DMS153 treated with DMSO at 0.1 percent for 48 hours (cell line): ENCODE results near the gene SORCS1.

Source experiments
- DNase-seq: peaks from one replicate; lab custom pipeline; 2025; ENCODE audit not compliant: unreplicated experiment; lab: John Stamatoyannopoulos, UW

The SORCS1 gene

DNA sequence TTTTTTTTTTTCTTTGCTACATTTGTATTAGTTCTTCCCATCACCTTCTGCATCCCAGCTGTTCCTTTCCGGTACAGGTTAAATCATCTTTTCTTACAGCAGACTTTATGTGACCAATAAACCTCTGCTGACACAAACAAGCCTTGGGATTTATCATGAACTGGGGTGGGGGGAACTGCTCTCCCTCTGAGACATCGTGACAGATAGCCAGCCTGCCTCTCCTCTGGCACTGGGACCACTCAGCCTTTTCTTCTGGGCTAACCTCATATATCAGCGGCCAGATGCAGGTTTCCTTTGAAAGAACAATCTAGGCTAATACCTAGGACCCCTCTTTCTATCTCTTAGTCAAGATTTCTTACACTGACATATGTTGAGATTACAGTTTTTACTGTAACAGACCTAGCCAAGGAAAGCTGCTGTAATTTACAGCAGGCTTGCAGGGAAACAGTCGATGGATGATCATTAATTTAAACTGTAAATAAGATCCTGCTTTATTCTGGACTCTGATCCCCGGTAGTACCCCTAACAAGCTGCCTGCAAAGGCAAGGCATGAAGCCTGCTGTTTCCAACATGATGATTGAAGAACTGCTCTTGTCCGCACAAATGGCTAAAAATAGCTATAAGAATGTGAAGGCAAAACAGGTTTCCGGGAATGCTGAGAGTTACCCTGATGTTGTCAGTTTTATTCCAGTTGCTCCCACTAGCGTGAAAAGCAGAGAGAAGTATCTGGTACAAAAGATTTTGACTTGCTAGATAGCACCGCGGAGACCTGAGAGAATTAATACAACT lies 338.7 kb downstream of the SORCS1 start:
- DNase-seq, result no peak

DNA sequence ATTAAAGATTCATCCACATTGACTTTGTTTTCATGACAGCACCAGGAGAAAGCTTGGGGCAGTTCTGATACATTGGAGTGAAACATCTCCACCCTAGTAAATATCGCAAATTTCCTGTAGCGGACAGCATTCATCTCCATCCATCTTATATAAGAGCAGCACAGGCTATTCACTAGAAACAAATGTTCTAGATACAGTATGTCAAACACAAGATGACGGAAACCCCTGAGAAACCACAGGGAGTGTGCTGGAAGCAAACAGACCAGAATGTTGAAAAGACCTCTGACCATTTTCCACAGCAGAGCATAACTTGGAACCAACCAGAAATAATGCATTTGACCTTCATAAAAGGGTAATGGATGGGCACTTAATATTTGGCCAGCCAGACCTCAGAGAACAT lies 343.9 kb downstream of the SORCS1 start:
- no peak for DNase-seq

DNA sequence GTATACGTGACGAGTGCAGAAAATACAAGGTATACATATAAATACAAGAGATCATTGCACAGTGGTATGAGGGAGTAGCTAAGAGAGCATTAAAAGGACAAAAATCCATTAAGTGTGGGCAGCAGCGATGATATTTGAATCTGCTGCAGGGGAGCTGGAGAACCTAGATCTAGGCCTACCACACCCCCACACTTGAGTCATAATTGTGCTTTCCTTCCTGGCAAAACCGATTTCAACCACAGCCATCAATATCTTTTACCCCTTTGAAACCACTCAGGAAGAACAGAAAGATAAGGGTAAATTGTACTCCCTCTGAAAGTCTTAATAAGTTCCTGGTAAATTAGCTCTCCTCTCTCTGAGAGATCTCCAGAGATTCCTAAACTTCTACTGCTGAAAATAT lies 345.0 kb downstream of the SORCS1 start:
- DNase-seq, result no peak

DNA sequence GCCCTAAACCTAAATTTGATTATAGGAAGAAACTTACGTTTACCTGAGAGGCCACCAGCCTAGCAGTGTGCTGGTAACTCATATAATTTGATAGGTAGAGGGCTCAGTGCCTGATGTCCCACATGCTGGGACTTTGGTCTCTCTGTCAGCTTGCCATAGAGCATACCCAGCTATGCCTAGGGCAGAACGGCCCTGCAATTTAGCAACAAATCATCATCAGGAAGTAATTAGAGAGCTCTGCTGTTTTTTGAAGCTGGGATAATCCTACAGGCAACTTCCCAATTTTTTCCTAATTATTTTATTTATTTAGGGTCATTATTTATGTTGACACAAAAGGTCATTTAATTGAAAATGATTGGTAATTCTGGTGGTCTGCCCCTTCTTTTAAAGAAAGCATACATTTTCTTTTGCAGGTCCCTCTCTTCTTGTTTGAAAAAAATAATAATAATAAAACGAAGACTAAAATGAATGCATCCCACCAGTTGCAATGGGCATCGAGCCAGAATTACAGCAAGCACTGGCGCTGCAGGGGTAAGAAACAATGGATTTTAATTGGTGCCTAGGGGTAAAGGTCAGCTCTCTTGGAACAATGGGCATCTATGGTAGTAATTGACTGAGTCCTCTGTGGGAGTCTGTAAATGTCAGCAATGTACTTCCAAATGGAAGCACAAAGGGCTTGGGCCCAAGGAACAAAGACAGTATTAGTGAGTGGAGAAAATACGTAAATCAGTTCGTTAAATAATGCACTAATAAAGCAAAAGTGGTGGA lies 348.0 kb downstream of the SORCS1 start:
- no peak for DNase-seq

DNA sequence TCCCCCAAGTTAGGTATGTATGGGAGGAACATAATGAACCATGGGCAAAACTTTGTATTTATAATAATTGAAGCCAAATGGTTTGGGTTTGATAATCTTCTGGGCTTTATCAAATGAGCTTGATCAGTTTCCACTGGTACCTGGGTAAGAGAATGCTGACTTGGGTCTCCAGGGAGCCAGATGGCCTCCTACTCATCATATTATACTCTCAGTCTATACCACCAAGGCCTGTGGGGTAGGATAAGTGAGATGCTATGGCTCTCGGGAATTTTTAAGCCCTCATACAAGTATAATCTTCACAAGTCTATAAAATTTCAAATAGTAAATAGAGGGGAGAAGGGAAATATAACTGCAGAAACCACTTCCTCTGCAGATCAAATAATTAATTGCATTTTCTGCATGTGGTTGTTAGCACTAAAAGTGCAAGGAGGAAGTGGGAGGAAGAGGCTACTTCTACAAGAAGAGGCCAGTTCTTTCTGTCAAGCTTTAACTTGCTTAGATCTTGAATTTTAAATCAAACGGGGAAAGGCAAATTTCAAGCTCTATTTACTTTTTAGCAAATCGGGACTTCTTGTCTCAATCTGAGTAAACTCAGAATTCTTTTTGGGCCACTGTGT lies 349.0 kb downstream of the SORCS1 start:
- no peak for DNase-seq

DNA sequence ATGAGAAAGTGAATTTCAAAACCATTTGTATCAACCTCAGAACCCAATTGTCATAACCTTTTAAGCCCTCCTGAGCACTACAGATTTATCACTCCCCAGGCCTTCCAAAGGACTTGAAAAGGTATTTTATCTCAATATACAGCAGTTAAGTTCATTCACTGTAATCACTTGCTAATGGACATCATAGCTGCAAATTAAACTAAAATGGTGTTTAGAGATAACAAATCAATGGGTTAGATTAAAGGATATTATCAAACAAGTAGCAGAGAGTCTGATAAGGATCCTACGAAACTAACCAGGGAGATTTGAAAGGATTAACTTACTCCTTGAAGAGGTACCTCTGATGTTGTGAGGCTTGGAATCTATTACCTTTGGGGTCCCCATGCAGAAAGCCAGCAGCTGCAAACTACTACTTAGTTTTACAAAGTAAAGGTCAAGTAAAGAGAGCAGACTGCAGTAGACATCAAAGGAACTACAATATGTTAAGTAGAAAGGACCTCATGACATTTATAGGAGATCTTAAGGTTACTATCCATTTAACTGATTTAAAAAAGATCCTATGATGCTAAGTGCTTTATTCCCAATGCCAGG lies 359.4 kb downstream of the SORCS1 start:
- no peak for DNase-seq

DNA sequence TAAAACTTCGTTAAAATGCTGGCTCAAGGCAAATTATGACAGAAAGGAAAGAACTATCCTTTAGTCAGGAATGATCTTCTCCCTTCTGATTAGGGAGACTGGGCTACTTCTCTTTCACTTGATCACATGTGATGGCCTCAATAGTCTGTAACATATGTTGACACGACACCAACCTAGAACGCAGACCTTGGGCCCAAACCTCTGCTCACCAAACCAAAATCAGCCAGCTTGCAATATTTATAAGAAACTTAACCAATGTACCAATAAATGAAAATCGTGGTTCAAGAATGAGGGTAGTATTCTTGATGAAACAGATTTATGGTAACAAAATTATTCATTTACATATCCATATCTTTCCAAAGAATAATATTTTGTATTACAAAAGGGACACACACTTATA lies 361.6 kb downstream of the SORCS1 start:
- DNase-seq, result no peak

DNA sequence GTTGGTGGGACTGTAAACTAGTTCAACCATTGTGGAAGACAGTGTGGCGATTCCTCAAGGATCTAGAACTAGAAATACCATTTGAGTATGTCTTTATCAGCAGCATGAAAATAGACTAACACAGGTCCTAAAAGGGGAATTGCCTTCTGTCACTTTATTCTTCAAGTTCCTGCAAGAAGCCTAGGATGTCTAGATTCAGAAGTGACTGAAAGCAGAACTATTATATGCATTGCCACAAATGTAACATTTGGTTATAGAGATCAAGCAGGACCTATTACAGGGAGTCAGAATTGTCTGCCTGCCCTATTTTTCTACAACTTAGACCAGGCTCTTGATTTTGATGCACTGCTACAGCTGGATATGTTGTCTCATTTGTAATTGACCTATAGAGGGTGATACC lies 364.7 kb downstream of the SORCS1 start:
- no peak for DNase-seq

DNA sequence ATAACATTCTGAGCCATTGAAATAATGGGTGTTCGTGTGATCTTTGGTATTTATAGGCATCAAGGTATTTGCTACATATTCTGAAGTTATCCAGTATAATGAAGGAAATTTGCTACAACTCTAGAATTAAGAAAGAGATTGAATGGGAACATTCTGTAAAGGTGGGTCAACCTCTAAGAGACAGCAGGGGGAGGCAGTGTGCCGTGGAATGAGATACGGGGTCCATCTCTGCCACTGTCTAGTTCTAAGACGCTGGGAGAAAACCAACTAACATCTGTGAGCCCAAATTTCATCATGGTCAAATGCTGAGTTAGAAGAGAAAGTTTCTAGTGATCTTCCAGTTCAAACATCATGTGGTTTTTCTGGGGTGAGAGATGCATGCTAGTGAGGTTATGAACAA lies 368.9 kb downstream of the SORCS1 start:
- no peak for DNase-seq

DNA sequence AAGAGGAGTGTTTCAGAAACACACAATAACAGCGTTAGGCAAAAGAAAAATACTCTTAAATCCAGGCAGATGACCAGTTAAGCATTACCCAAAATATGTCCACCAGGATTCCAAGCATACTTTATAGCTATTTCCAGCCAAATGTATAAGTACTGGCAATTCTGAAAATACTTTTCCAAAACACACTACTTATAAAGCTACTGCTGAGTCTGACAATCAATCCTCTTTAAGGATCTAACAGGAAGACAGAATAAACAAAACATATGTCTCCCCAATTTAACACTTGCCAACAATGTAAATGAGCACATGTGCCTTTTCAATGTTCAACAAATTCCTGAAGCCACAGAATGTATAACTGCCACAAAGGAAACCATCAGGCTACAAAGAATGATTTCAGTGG lies 370.9 kb downstream of the SORCS1 start:
- no peak for DNase-seq

DNA sequence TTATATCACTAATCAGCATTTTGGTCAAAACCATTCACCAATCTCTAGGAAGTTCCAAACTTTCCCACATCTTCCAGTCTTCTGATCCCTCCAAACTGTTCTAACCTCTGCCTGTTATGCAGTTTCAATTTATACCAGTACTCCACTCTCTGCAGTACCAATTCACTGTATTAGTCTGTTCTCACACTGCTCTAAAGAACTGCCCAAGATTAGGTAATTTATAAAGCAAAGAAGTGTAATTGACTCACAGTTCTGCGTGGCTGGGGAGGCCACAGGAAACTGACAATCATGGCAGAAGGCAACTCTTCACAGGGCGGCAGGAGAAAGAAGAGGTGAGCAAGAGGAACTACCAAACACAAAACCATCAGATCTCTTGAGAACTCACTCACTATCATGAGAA lies 374.9 kb downstream of the SORCS1 start:
- DNase-seq, result no peak

DNA sequence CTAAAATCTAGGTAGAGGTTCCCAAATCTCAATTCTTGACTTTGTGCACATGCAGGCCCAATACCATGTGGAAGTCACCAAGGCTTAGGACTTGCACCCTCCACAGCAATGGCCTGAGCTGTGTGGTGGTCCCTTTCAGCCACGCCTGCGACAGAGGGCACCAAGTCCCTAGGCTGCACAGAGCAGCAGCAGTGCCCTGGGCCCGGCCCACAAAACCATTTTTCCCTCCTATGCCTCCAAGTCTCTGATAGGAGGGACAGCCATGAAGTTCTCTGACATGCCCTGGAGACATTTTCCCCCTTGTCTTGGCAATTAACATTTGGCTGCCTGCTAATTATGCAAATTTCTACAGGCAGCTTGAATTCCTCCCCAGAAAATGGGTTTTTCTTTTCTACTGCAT lies 375.5 kb downstream of the SORCS1 start:
- no peak for DNase-seq

DNA sequence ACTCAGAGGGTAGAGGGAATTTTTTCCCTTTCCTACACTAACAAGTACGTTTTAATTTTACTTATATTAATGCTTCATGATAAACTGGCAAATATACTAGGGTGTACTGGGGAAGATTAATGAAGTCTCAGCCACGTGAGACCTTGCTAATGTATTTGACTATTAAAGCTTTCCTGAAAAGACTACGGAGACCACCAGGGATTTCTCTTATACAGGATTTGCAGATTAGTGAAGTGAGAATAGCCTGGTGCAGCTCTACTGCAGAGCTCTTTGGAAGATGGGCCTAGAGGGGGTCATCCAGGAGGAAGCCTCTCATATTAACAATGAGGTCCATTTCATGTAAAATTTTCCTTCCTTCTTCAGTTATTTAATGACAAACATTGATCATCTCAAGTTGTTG lies 379.0 kb downstream of the SORCS1 start:
- DNase-seq, result no peak

DNA sequence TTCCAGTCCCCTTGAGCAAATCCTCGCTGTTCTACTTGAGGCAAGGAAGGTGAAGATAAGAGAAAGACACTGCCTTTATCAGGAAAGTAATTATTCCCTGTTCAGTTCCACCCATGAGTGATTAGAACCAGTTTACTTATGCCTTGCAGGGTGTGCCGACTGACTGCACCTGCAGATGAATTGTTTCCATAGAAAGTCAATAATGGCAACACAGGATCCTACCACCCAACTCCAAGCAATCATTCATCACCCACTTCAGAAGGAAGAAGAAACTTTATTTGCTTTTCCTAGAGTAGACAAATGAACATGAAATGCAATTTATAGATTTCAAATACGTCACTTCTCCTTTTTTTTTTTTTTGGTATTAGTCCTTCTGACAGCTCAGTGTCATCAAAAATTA lies 383.9 kb downstream of the SORCS1 start:
- DNase-seq, result no peak

DNA sequence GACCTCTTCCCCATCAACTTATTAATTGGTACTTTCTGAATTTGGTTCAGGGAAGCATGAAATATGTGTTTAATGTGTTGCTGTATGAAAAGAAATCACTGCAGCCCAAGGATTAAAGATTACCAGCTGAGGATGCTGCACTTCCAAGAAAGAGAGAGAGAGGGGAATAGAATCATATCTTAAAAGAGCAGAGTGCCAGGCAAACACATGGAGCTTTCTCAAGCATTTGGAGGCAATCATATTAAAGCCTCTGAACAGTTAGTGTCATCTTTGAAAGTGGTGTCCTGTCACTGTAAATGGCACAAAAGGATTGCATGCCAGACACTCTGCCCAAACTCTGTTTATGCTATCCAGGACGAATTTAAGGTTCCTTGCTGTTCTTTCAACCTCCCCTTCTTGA lies 386.7 kb downstream of the SORCS1 start:
- DNase-seq, result no peak

DNA sequence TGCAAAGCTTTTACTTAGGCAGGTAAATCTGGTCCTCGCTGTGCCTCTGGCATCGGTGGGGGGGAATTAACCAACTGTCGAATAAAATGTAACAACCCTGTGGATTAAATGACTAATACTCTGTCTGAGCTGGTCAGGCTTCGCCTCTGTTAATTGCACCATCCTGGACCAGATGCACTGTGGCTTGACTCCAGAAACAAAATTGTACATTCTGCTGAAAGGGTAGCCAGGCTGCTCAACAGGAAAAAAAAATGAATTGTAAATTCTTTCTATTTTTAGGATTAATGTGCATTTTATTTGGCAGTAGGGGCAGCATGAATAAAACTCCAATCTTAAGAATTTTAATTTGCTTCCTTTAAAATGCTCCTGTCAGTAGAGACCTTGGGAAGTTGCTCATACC lies 389.4 kb downstream of the SORCS1 start:
- no peak for DNase-seq

DNA sequence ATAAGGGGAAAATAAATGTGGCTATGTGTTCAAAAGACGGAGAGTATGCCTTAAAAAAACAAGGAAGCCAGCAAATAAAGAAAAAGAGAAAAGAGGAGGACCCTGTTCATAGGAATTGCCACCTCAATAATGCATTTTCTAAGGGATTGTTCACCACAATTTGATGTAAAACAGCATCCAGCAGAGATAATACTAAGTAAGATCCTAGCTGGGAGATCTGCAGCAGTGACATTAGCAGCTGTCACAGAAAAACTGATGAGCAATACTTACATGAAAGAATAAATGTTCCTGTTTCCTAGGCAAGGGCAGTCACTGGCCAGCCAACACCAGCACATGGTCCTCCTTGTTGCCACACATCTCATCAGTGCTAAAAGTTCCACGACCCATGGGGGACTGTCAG lies 391.5 kb downstream of the SORCS1 start:
- DNase-seq, result no peak

DNA sequence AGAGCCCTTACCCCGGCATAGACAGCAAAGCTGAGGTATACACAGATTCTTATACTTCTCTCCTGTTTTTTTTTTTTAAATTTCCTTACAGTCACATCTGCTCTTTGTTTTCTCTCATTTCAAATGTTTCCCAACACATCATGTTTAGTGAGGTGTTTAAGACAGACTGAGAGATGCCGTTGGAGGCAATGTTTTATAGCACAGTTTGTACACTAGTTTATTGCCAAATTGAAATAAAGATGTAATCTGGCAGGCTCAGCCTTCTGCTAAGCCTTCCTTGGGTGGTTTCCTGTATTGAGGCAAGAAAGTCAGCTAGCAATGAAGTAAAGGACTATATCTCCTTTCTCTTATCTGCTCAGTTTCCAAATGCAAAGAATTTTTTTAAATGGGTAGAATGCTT lies 393.4 kb downstream of the SORCS1 start:
- DNase-seq, result no peak

DNA sequence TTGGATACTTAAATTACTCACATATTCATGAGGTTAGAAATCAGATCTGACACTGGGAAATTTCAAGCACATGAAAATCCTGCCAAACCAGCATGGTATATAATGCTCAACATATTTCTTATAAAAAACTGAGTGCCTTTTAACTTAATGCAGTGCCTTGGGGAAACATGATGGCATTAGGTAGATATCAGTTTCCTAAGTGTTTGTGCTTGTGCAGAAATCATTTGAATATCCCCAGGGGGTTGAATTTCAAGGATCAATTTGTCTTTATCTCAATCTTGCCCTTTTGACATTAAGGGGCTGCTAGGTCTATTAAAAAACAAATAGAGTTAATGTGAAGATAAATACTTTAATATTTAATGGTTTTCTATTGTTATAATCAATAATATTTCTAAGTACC lies 396.3 kb downstream of the SORCS1 start:
- no peak for DNase-seq

DNA sequence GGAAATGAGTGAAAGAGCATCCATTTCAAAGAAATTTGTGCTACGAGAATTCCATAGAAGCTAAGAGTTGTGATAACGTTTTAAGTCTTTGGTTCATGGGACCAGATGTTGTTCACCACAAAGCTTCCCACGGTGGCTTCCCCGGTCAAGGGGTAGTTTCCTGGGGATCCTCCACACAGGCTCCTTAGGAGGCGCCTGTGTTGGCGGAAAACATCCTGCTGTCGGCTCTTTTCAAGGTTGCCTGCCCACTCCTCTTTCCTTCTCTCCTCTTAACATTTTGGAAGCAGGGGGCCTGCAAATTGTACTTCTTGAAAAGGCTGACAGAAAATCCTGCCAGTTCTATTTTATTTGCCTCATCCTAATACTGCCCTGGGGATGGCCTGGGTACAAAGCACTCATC lies 398.6 kb downstream of the SORCS1 start:
- no peak for DNase-seq

DNA sequence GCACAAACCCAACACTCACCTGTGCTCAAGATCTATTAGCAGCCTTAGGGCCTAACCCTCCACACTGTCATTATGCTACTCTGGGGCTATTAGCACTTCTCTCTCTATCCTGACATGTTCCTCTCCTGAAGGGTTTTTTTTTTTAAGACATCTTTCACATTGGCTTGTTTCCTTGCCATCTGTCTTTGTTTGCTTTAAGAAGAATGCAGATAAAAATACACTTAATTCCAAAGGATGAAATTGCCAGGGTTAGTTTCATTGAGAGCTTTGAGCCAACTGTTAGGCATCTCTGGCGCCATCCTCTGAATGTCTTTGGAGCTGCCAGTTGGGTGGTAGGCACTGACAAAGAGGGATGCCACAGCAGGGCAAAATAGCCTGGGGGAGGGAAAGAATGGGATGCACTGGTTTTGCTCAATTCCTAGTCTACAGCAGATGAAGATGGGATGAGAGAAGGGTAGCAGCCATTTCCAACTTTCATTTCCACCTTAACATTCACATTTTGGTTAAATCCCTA lies 399.2 kb downstream of the SORCS1 start:
- no peak for DNase-seq

DNA sequence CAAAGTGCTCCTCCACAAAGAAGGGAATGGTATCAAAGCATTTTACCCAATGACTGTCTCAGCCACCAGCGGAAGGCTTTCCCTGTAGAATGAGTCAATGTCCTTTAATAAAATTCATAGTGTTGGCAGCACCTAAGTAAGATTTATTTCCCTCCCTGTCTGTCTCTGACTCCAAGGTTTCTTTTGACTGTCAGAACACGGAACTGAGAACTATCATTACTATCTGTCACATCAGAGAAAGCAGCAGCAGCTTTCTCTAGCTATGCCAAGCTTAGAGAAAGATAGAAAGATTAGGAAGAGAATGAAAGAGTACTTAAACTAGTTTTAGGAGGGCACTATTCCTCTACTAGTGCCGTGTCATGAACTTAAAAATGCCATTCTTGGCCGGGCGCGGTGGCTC lies 400.1 kb downstream of the SORCS1 start:
- no peak for DNase-seq
